ENCODE data around the gene CRKL. TPM values are rescaled to one million over a fixed set of nuclear protein-coding genes. Genes with fewer than 3 reads are reported as not detected.

Gene CRKL
- total and polyA plus RNA-seq, 2 of the 4 experiments (the other 2 are of a cell fraction), result 20.6 to 35.5 TPM

- DNase-seq (peak; percentile 82), ATAC-seq (ENCODE audit: low read depth) (peak; percentile 99)
- peak overlapping the region; percentile 74 for H2AK9ac ChIP-seq (replicated peaks; ENCODE audit: low read depth, low read length, poor library complexity)
- no peak overlapping the region for H2BK20ac ChIP-seq (ENCODE audit: low read depth, low read length)
- peaks cover 36% of the 10 kb centered on the region for H3K36me3 ChIP-seq (ENCODE audit: control insufficient read depth, insufficient read depth, low read length)
- H2BK120ac ChIP-seq (ENCODE audit: low read depth, low read length), result peak overlapping the region; percentile 2; the same call in 1 of the 2 replicates
- peak overlapping the region; percentile 41 for H3K27ac ChIP-seq (ENCODE audit: insufficient read depth, low read length)
- no peak overlapping the region for H3K4me3 ChIP-seq (ENCODE audit: insufficient read depth, low read depth, low read length)
- 20% methylated on average over 2 of the region's 10 CpGs; no CpG with 5 or more reads in 1 of the 2 experiments for WGBS, 2 experiments (ENCODE audit: extremely low coverage in 2 of 2, insufficient read length in 1 of 2)
- H3K9me1 ChIP-seq (ENCODE audit: insufficient read depth, low read length), result no peaks in the 10 kb centered on the region
- in situ Hi-C loops (cut with MboI; ENCODE audit: low sequenced_read_pairs), result no loop called here
- no peaks in the 10 kb centered on the region for H3K79me1 ChIP-seq (ENCODE audit: low read depth in 1 of 2, low read length in 2 of 2)
- peak overlapping the region; percentile 29; the same call in 1 of the 2 replicates for H3K4ac ChIP-seq (ENCODE audit: low read depth, low read length)
- H3K18ac ChIP-seq (ENCODE audit: low read depth, low read length), result no peak overlapping the region
- H2AK5ac ChIP-seq (ENCODE audit: low read depth, low read length), result peak overlapping the region; percentile 41; the same call in 1 of the 2 replicates
- no TSS peak for BruUV-seq (replicated peaks)
- intact Hi-C loops (cut with micrococcal nuclease), result loop anchor here (1.0 to 10.0 kb wide), 4 partner anchors 31 to 97 kb away; partner anchors contain the start of genes CRKL and LZTR1
- TF ChIP-seq, protein P1, sequence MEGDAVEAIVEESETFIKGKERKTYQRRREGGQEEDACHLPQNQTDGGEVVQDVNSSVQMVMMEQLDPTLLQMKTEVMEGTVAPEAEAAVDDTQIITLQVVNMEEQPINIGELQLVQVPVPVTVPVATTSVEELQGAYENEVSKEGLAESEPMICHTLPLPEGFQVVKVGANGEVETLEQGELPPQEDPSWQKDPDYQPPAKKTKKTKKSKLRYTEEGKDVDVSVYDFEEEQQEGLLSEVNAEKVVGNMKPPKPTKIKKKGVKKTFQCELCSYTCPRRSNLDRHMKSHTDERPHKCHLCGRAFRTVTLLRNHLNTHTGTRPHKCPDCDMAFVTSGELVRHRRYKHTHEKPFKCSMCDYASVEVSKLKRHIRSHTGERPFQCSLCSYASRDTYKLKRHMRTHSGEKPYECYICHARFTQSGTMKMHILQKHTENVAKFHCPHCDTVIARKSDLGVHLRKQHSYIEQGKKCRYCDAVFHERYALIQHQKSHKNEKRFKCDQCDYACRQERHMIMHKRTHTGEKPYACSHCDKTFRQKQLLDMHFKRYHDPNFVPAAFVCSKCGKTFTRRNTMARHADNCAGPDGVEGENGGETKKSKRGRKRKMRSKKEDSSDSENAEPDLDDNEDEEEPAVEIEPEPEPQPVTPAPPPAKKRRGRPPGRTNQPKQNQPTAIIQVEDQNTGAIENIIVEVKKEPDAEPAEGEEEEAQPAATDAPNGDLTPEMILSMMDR (conservative IDR thresholded peaks at IDR 0.05; ENCODE audit: low read depth, low read length), result peak; percentile 96
- TF ChIP-seq FOS (IDR thresholded peaks at IDR 0.05; ENCODE audit: low read depth, low read length) (no peak), RAD21 (IDR thresholded peaks at IDR 0.05; ENCODE audit: low read length) (peak; percentile 96), CHD1 (IDR thresholded peaks at IDR 0.05; ENCODE audit: low read depth, low read length) (peak; percentile 82; the same call in 1 of the 2 replicates), RFX5 (IDR thresholded peaks at IDR 0.05; ENCODE audit: low read depth, low read length) (no peak), MAZ (IDR thresholded peaks at IDR 0.05; ENCODE audit: borderline replicate concordance, low read depth, low read length) (peak; percentile 50; the same call in 1 of the 2 replicates), BHLHE40 (IDR thresholded peaks at IDR 0.05; ENCODE audit: low read depth, low read length) (no peak), MAFK (IDR thresholded peaks at IDR 0.05; ENCODE audit: low read depth, low read length) (peak; percentile 45), SMC3 (IDR thresholded peaks at IDR 0.05; ENCODE audit: low read depth, low read length) (peak; percentile 89)
- H4K91ac ChIP-seq (ENCODE audit: insufficient read depth, low read depth, low read length), result peak overlapping the region; percentile 41; the same call in 1 of the 2 replicates
- CTCF ChIA-PET, result interaction anchor here (0.6 to 2.1 kb wide), 16 partner anchors 9 to 224 kb away, joined by 3 to 14 read pairs (median 5); partner anchors contain the start of genes CRKL and THAP7
- dilution Hi-C loops (cut with HindIII; ENCODE audit: low sequenced_read_pairs, unreplicated experiment), result no loop called here
- H3K23ac ChIP-seq (ENCODE audit: low read depth, low read length), result no peak overlapping the region
- H3K27me3 ChIP-seq (ENCODE audit: control insufficient read depth, insufficient read depth, low read length), result no peaks in the 10 kb centered on the region
- peak overlapping the region; percentile 10; the same call in 1 of the 2 replicates for H3K9ac ChIP-seq (ENCODE audit: low read depth, low read length)
- peaks cover 5% of the 10 kb centered on the region for H3K4me1 ChIP-seq (ENCODE audit: control insufficient read depth, insufficient read depth, low read length)
- peak overlapping the region in 1 of 2 experiments; percentile 45; a peak in 1 of 4 replicates for H4K8ac ChIP-seq (ENCODE audit: low read depth in 2 of 2, low read length in 2 of 2)
- H3K4me2 ChIP-seq (ENCODE audit: low read depth, low read length), result no peak overlapping the region
- POLR2A ChIA-PET (ENCODE audit: unreplicated experiment), result no interaction called here
- no peaks in the 10 kb centered on the region for H3K9me3 ChIP-seq (ENCODE audit: control insufficient read depth, insufficient read depth, low read length)
- H2AFZ ChIP-seq (replicated peaks; ENCODE audit: low read length, poor library complexity), result peak overlapping the region; percentile 88
- H2BK15ac ChIP-seq (ENCODE audit: low read depth, low read length), result no peak overlapping the region
- H3K56ac ChIP-seq (ENCODE audit: extremely low read depth, insufficient read depth, low read length), result no peak overlapping the region
- peak overlapping the region; percentile 16; the same call in 1 of the 2 replicates for H3K14ac ChIP-seq (replicated peaks; ENCODE audit: low read depth, low read length)
- peaks cover 8% of the 10 kb centered on the region for H4K20me1 ChIP-seq (ENCODE audit: insufficient read depth, low read length)
- no peak overlapping the region for H4K5ac ChIP-seq (ENCODE audit: low read depth, low read length)
- peak overlapping the region; percentile 1 for H2BK5ac ChIP-seq (ENCODE audit: low read depth, low read length, poor library complexity, severe bottlenecking)
Measured at GRCh38 chr22:20885557-20886323, 31.5 kb upstream of the CRKL start.

Data from IMR-90 (cell line).